ENCODE results near the gene SUCLG2.

- TF ChIP-seq CTCF (conservative IDR thresholded peaks at IDR 0.05 in 1 of 2, IDR thresholded peaks at IDR 0.05 in 1 of 2; ENCODE audit: extremely low read depth in 1 of 2, insufficient read depth in 1 of 2, low read depth in 1 of 2, low read length in 2 of 2), result no peak
- TF ChIP-seq EZH2 (IDR thresholded peaks at IDR 0.05; ENCODE audit: borderline replicate concordance, low read length), result no peak
These were observed 235.2 kb downstream of the SUCLG2 start for GRCh38 chr3:67419218-67419529.
